ENCODE data around the gene BLOC1S3. TPM values are rescaled to one million over a fixed set of nuclear protein-coding genes. Genes with fewer than 3 reads are reported as not detected.

BLOC1S3 gene
- total and polyA plus RNA-seq, 2 of the 4 experiments (the other 2 are of a cell fraction): 1.1 to 4.9 TPM

Other genes starting within 250 kb of the BLOC1S3 start
- not detected in 2 replicates for gene APOC4, start 236.5 kb upstream of the BLOC1S3 start, total RNA-seq (2012; rRNA removed)
- gene APOC4, start 236.5 kb upstream of the BLOC1S3 start, polyA plus RNA-seq (2012; rRNA removed): not detected in 2 replicates
- not detected in 2 replicates for gene APOC2, start 232.7 kb upstream of the BLOC1S3 start, total RNA-seq (2012; rRNA removed)
- not detected in 2 replicates for gene APOC2, start 232.7 kb upstream of the BLOC1S3 start, polyA plus RNA-seq (2012; rRNA removed)
- 23.8 and 27.8 TPM in 2 replicates for gene CLPTM1, start 223.4 kb upstream of the BLOC1S3 start, total RNA-seq (2012; rRNA removed)
- gene CLPTM1, start 223.4 kb upstream of the BLOC1S3 start, polyA plus RNA-seq (2012; rRNA removed): 88.8 and 93.2 TPM in 2 replicates
- gene RELB, start 177.3 kb upstream of the BLOC1S3 start, total RNA-seq (2012; rRNA removed): 5.0 TPM in 2 replicates
- gene RELB, start 177.3 kb upstream of the BLOC1S3 start, polyA plus RNA-seq (2012; rRNA removed): 17.2 and 19.9 TPM in 2 replicates
- gene CLASRP, start 139.7 kb upstream of the BLOC1S3 start, total RNA-seq (2012; rRNA removed): 19.9 and 20.6 TPM in 2 replicates
- 31.7 and 34.9 TPM in 2 replicates for gene CLASRP, start 139.7 kb upstream of the BLOC1S3 start, polyA plus RNA-seq (2012; rRNA removed)
- not detected in 2 replicates for gene ZNF296, start 102.3 kb upstream of the BLOC1S3 start, total RNA-seq (2012; rRNA removed)
- 0.10 and 0.11 TPM in 2 replicates for gene ZNF296, start 102.3 kb upstream of the BLOC1S3 start, polyA plus RNA-seq (2012; rRNA removed)
- gene GEMIN7, start 99.5 kb upstream of the BLOC1S3 start, total RNA-seq (2012; rRNA removed): 19.7 and 27.2 TPM in 2 replicates
- gene GEMIN7, start 99.5 kb upstream of the BLOC1S3 start, polyA plus RNA-seq (2012; rRNA removed): 52.8 and 53.0 TPM in 2 replicates
- gene PPP1R37, start 85.6 kb upstream of the BLOC1S3 start, total RNA-seq (2012; rRNA removed): 13.1 and 13.9 TPM in 2 replicates
- 18.5 and 20.8 TPM in 2 replicates for gene PPP1R37, start 85.6 kb upstream of the BLOC1S3 start, polyA plus RNA-seq (2012; rRNA removed)
- under 0.01 TPM in 2 replicates for gene NKPD1, start 17.8 kb upstream of the BLOC1S3 start, total RNA-seq (2012; rRNA removed)
- 0.09 and 0.14 TPM in 2 replicates for gene NKPD1, start 17.8 kb upstream of the BLOC1S3 start, polyA plus RNA-seq (2012; rRNA removed)
- 3.1 and 4.1 TPM in 2 replicates for gene TRAPPC6A, start 547 bp upstream of the BLOC1S3 start, total RNA-seq (2012; rRNA removed)
- 11.9 and 13.4 TPM in 2 replicates for gene TRAPPC6A, start 547 bp upstream of the BLOC1S3 start, polyA plus RNA-seq (2012; rRNA removed)
- not detected in 2 replicates for gene EXOC3L2, start 66.6 kb downstream of the BLOC1S3 start, total RNA-seq (2012; rRNA removed)
- gene EXOC3L2, start 66.6 kb downstream of the BLOC1S3 start, polyA plus RNA-seq (2012; rRNA removed): 0.03 TPM in 1 of 2 replicates, not detected in the other
- gene MARK4, start 72.5 kb downstream of the BLOC1S3 start, total RNA-seq (2012; rRNA removed): 8.1 and 11.3 TPM in 2 replicates
- 20.3 and 20.7 TPM in 2 replicates for gene MARK4, start 72.5 kb downstream of the BLOC1S3 start, polyA plus RNA-seq (2012; rRNA removed)
- not detected in 2 replicates for gene CKM, start 144.1 kb downstream of the BLOC1S3 start, total RNA-seq (2012; rRNA removed)
- gene CKM, start 144.1 kb downstream of the BLOC1S3 start, polyA plus RNA-seq (2012; rRNA removed): not detected in 2 replicates
- gene KLC3, start 162.0 kb downstream of the BLOC1S3 start, total RNA-seq (2012; rRNA removed): under 0.01 and 0.18 TPM in 2 replicates
- gene KLC3, start 162.0 kb downstream of the BLOC1S3 start, polyA plus RNA-seq (2012; rRNA removed): 0.09 and 0.14 TPM in 2 replicates
- gene ERCC2, start 191.8 kb downstream of the BLOC1S3 start, total RNA-seq (2012; rRNA removed): 26.7 and 30.6 TPM in 2 replicates
- gene ERCC2, start 191.8 kb downstream of the BLOC1S3 start, polyA plus RNA-seq (2012; rRNA removed): 66.5 and 75.6 TPM in 2 replicates
- gene PPP1R13L, start 226.3 kb downstream of the BLOC1S3 start, total RNA-seq (2012; rRNA removed): 0.56 and 3.0 TPM in 2 replicates
- gene PPP1R13L, start 226.3 kb downstream of the BLOC1S3 start, polyA plus RNA-seq (2012; rRNA removed): 11.6 and 13.3 TPM in 2 replicates
- gene POLR1G, start 227.9 kb downstream of the BLOC1S3 start, total RNA-seq (2012; rRNA removed): 10.3 and 12.5 TPM in 2 replicates
- 8.0 and 8.8 TPM in 2 replicates for gene POLR1G, start 227.9 kb downstream of the BLOC1S3 start, polyA plus RNA-seq (2012; rRNA removed)
- 76.9 and 84.2 TPM in 2 replicates for gene ERCC1, start 245.1 kb downstream of the BLOC1S3 start, total RNA-seq (2012; rRNA removed)
- 132 and 153 TPM in 2 replicates for gene ERCC1, start 245.1 kb downstream of the BLOC1S3 start, polyA plus RNA-seq (2012; rRNA removed)